ENCODE measurements around the gene NRXN3.

DNA sequence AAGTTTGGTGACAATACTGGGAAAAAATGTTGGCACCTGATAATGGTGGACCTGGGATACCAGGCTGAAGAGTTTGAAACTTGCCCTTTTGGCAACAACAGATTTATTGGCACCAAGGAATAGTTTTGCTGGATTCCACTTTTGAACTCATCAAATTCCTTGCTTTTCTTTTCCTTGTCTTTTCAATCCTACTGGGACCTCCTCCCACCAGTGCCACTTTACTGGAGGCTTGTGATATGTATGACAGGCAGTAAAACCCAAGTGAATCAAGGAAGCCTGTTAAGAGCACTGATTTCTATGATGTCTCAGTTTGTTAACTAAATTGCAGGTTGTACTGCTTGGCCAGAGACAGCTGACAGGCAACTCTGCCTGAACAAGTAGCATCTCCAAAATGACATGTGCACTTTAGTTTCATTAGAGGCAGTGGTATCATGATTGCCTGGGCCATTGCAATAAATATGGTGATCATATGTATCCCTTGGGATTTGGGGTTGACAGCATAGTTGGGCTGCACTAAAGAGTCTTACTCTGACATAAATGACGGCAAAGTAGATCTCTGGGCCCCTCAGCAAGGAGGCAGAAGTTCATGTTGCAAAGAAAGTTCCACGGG is 1475.7 kb downstream of the NRXN3 start:
- TF ChIP-seq, protein P1, sequence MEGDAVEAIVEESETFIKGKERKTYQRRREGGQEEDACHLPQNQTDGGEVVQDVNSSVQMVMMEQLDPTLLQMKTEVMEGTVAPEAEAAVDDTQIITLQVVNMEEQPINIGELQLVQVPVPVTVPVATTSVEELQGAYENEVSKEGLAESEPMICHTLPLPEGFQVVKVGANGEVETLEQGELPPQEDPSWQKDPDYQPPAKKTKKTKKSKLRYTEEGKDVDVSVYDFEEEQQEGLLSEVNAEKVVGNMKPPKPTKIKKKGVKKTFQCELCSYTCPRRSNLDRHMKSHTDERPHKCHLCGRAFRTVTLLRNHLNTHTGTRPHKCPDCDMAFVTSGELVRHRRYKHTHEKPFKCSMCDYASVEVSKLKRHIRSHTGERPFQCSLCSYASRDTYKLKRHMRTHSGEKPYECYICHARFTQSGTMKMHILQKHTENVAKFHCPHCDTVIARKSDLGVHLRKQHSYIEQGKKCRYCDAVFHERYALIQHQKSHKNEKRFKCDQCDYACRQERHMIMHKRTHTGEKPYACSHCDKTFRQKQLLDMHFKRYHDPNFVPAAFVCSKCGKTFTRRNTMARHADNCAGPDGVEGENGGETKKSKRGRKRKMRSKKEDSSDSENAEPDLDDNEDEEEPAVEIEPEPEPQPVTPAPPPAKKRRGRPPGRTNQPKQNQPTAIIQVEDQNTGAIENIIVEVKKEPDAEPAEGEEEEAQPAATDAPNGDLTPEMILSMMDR (conservative IDR thresholded peaks at IDR 0.05; ENCODE audit: low read depth, low read length) = no peak
- TF ChIP-seq EZH2 (IDR thresholded peaks at IDR 0.05; ENCODE audit: low read length, unreplicated experiment) = no peak
- TF ChIP-seq EZH2phosphoT487 (IDR thresholded peaks at IDR 0.05; ENCODE audit: borderline replicate concordance, low read length) = no peak
